HG02973 (cell line): ENCODE measurements around the gene FICD.
A peak's percentile ranks its signal among the peaks of the same experiment; 100 is the strongest.
"Not testable (repeated sequence)": the region's sequence is repeated elsewhere in the genome, so short reads cannot be mapped to it uniquely, and the experiment has no call there.

ENCODE experiments used
- ATAC-seq: cut with Tn5 transposase; IDR thresholded peaks from one replicate; pipeline ENCODE4 v1.9.1; 2021; ENCODE audit warnings: moderate library complexity; ENCODE audit not compliant: unreplicated experiment

FICD gene

DNA sequence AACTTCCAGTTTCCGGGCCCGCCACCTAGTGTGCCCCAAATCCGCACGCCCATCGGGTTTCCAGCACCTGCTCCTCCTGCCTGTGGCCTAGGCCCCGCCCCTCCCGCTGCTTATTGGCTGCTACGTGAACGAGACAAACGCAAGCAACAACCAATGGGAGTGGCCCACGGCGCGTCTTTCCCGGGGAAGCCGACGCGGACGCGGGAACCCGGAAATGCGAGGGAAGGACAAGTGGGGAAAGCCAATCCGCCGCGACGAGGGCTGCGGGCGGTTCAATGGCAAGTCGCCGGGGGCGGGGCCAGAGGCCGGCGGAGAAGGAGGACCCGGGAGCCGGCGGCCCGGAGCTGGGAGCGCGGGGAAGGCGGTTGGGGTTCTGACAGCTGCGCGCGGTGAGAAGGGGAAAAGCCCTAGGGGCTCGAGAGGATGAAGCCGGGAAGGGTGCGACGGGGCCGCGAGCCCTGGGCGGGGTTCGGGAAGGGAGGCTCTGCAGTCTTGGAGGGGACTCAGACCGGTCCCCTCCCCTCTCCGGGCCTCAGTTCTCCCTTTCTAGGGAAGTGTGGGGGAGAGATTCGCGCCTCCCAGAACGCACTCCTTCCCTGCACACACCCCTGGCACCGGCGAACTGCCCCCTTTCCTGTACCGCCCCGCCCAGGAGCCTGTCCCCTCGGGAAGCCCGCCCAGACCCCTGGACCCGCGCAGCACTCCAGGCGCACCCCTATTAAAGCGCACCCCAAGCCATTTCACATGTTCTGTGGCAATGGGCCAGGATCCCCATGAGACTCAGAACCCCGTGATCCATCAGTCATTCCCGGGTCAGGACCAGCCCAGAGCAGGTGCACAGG is at the start of gene FICD:
Gene FICD (plus strand): TSS at position 305 of the 842 bp plus-strand sequence. CDS start 1,696 bp downstream, outside the sequence.
- ATAC-seq, result peak; percentile 76

- ATAC-seq, result no peak
These were observed 49.7 kb upstream of the FICD start for GRCh38 chr12:108465417-108465816.

- ATAC-seq, result no peak
These were observed 46.7 kb upstream of the FICD start for GRCh38 chr12:108468196-108468968.

- no peak for ATAC-seq
These were observed 41.5 kb upstream of the FICD start for GRCh38 chr12:108473400-108474055.

- no peak for ATAC-seq
These were observed 39.7 kb upstream of the FICD start for GRCh38 chr12:108475396-108475795.

GRCh38 chr12:108477055-108477880 is 37.8 kb upstream of the FICD start:
- no peak for ATAC-seq

- ATAC-seq, result no peak
These were observed 37.2 kb upstream of the FICD start for GRCh38 chr12:108477881-108478259.

GRCh38 chr12:108478611-108479206 is 36.4 kb upstream of the FICD start:
- no peak for ATAC-seq

- no peak for ATAC-seq
These were observed 35.6 kb upstream of the FICD start for GRCh38 chr12:108479364-108480070.

GRCh38 chr12:108482717-108483212 is 32.3 kb upstream of the FICD start:
- no peak for ATAC-seq

GRCh38 chr12:108483213-108484059 is 31.6 kb upstream of the FICD start:
- ATAC-seq, result no peak

DNA sequence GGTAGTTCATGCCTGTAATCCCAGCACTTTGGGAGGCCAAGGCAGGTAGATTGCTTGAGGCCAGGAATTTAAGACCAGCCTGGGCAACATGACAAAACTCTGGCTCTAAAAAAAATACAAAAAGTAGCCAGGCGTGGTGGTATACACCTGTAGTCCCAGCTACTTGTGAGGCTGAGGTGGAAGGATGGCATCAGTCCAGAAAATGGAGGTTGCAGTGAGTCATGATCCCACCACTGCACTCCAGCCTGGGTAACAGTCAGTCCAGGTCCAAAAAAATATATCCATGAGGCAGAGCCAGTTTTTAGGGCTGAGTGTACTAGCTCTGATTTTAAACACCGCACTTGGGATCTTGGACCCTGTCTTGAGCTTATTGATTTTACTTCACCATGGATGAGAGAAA is 30.6 kb upstream of the FICD start:
- ATAC-seq, result no peak

- no peak for ATAC-seq
These were observed 30.2 kb upstream of the FICD start for GRCh38 chr12:108484845-108485244.

- ATAC-seq, result not testable (repeated sequence)
These were observed 29.7 kb upstream of the FICD start for GRCh38 chr12:108485371-108485770.

GRCh38 chr12:108487029-108487428 is 28.0 kb upstream of the FICD start:
- not testable (repeated sequence) for ATAC-seq

DNA sequence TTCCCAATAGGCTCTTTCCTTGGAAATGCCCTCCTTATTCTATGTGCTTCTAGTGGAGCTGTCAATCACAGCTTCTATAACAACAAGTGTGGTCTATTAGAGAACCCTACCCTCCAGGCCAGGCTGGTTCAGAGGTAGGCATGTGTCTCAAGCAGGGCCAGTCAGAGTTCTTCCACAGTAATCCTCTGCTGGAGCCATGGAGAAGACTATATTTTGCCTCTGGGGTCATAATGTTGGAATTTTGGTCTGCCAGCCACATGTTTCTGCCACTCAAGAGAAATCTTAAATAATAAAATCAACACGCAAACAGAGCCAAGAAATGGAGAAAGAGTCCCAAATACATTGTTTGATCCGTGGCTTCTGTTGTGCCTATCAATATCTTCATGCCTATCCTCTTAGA is 23.8 kb upstream of the FICD start:
- ATAC-seq, result no peak

GRCh38 chr12:108495054-108495453 is 20.0 kb upstream of the FICD start:
- ATAC-seq, result no peak

DNA sequence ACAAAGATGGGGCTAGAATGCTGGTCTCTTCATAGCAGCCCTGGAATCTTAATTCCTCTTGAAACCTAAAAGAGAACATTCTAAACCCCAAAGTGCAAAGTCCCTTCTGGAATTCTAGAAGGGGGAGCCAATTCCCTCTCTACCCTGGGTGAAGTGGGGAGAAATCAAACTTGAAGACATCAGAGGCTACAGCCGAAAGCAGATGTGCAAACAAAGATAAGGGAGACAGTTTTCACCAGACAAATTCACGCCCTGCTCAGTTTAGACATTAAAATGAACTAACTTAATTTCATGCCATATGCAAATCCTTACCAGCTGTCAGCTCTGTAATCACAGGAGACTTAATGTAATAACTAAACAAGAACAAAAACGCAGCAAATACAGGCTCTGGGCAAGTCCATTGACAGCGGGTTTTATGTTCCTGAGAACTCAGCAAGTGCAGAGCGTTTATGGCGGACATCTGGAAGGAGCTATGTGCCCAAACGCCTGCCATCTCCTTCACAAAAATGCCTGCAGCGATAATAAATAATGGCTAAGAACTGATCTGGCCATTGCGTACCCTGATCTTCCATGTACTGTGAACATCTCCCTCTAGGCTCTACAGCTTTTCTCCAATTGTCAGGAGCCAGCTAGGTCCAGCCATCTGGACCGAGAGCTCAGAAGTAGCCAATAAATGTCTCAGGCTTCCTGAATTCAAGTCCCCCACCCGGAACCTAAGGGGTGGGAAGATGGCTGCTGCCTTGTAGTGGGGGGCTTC is 19.1 kb upstream of the FICD start:
- no peak for ATAC-seq
